Transverse colon (tissue), 4 donors: ENCODE measurements around the gene HERC3. TPM values are rescaled to one million over a fixed set of nuclear protein-coding genes. Genes with fewer than 3 reads are reported as not detected.

Source experiments
- DNase-seq: peaks from one replicate; pipeline ENCODE4 v3.0.0-alpha.2; 2019
- H3K27ac ChIP-seq, 4 donors: fragments of 200-600 bp; sonication (generic); 2 replicates each; pipeline ENCODE4 v1.5.1; 2016 to 2018; ENCODE audit warnings: inconsistent platforms in 4 of 4
- H3K27me3 ChIP-seq: fragments of 200-600 bp; sonication (generic); 2 replicates; pipeline ENCODE4 v1.5.1; 2017; ENCODE audit warnings: inconsistent platforms
- H3K36me3 ChIP-seq, 4 donors: fragments of 200-600 bp; sonication (generic); 2 replicates each; pipeline ENCODE4 v1.5.1; 2017 to 2019; ENCODE audit warnings: inconsistent platforms in 4 of 4
- H3K4me1 ChIP-seq, 4 donors: fragments of 200-600 bp; sonication (generic); 2 replicates each; pipeline ENCODE4 v1.5.1; 2017 to 2020; ENCODE audit warnings: inconsistent platforms in 4 of 4
- H3K4me3 ChIP-seq, 4 donors: fragments of 200-600 bp; sonication (generic); 1 replicate in 1 of 4; 2 replicates in 3 of 4; pipeline versions ENCODE4 v1.5.1 to v1.6.1; 2017 to 2019; ENCODE audit warnings: inconsistent platforms in 4 of 4
- H3K9me3 ChIP-seq, 2 donors: fragments of 200-600 bp; sonication (generic); 2 replicates each; pipeline ENCODE4 v1.5.1; 2017 to 2019; ENCODE audit warnings: inconsistent platforms in 2 of 2
- EP300 ChIP-seq: sonication (generic); formaldehyde crosslinking; IDR thresholded peaks from one replicate; pipeline ENCODE4 v1.6.1; 2017; ENCODE audit warnings: antibody characterized with exemption, low read depth
- POLR2A ChIP-seq: fragments of 450-650 bp; IDR thresholded peaks from one replicate; pipeline ENCODE4 v1.6.1; 2016; ENCODE audit warnings: antibody characterized with exemption, mild to moderate bottlenecking, moderate library complexity
- POLR2AphosphoS5 ChIP-seq, 3 donors: sonication (generic); formaldehyde crosslinking; IDR thresholded peaks; one replicate each; pipeline ENCODE4 v1.6.1; 2016; ENCODE audit warnings: antibody characterized with exemption in 3 of 3
- WGBS, 2 donors: methylation state at CpG; one replicate each; pipeline ENCODE4 v1.1.5; 2018; ENCODE audit warnings: low coverage in 1 of 2; 5-methylcytosine and 5-hydroxymethylcytosine counted together
- in situ Hi-C, 4 donors: fragments of 200-750 bp; cut with MboI; loops; one replicate each; pipeline versions ENCODE4 v1.15.0 to v1.15.1; 2017; ENCODE audit warnings: low sequenced_read_pairs in 3 of 4, low pct_ligation_motif_present in 1 of 4, low pct_unique_long_range_greater_than_20kb in 1 of 4
- intact Hi-C: fragments of 100-400 bp; cut with DNase I; formaldehyde crosslinking; loops from one replicate; pipeline ENCODE4 v1.15.1; 2023; ENCODE audit warnings: low total_unique reads
- total RNA-seq, 4 donors: library from RNA; depleted of rRNA; stranded (reverse); fragments of >200 nt; gene quantifications; one replicate each; pipeline ENCODE4 v1.1.0, GENCODE V29; 2016
- TF ChIP-seq, protein P1 (sequence below), 5 experiments: fragments of 200-600 bp in 3 of 5; fragments of 450-650 bp in 2 of 5; sonication (generic) in 3 of 5; IDR thresholded peaks; 1 replicate in 2 of 5; 2 replicates in 3 of 5; pipeline ENCODE4 v1.5.1; 2016 to 2017; ENCODE audit warnings: antibody characterized with exemption in 5 of 5, inconsistent platforms in 3 of 5, mild to moderate bottlenecking in 2 of 5, moderate library complexity in 1 of 5

Gene HERC3
- total RNA-seq, 4 donors from 2014 or later: 38.9 to 64.1 (median 55.1) TPM

DNA sequence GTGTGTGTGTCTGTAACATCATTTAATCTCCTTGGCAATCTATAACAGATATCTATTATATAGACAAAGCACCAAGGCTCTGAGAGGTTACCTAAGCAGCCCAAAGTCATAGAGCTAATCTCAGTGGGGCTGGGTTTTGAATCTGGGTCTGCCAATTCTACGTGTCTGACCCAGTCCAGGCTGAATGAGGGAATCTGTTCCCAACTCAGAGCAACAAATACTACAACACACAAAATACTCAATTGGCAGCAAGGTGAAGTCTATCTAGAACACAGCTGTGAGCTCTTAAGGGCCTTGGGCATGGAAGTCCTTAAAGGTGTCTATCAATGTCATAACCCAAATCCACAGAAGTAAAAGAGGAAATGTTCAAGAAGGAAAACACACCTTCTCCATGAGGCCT is 152.9 kb downstream of the HERC3 start:
- 87% methylated on average over 1 of the region's 1 CpG; no CpG with 5 or more reads in 1 of the 2 donors for WGBS, 2 donors
- in situ Hi-C loops (no loop called here), intact Hi-C loops (no loop called here)
- peaks cover 0 to 39% (median 18%) of the 10 kb centered on the region in 4 donors for H3K36me3 ChIP-seq
- H3K27ac ChIP-seq: no peak overlapping the region
- H3K4me1 ChIP-seq: no peaks in the 10 kb centered on the region
- TF ChIP-seq EP300 (no peak), POLR2AphosphoS5 (IDR thresholded peaks at IDR 0.05) (no peak), POLR2A (no peak)
- TF ChIP-seq, protein P1, sequence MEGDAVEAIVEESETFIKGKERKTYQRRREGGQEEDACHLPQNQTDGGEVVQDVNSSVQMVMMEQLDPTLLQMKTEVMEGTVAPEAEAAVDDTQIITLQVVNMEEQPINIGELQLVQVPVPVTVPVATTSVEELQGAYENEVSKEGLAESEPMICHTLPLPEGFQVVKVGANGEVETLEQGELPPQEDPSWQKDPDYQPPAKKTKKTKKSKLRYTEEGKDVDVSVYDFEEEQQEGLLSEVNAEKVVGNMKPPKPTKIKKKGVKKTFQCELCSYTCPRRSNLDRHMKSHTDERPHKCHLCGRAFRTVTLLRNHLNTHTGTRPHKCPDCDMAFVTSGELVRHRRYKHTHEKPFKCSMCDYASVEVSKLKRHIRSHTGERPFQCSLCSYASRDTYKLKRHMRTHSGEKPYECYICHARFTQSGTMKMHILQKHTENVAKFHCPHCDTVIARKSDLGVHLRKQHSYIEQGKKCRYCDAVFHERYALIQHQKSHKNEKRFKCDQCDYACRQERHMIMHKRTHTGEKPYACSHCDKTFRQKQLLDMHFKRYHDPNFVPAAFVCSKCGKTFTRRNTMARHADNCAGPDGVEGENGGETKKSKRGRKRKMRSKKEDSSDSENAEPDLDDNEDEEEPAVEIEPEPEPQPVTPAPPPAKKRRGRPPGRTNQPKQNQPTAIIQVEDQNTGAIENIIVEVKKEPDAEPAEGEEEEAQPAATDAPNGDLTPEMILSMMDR (IDR thresholded peaks at IDR 0.05): no peak
- H3K27me3 ChIP-seq: no peaks in the 10 kb centered on the region
- H3K9me3 ChIP-seq: no peaks in the 10 kb centered on the region
- no peak for DNase-seq
- H3K4me3 ChIP-seq: no peak overlapping the region

DNA sequence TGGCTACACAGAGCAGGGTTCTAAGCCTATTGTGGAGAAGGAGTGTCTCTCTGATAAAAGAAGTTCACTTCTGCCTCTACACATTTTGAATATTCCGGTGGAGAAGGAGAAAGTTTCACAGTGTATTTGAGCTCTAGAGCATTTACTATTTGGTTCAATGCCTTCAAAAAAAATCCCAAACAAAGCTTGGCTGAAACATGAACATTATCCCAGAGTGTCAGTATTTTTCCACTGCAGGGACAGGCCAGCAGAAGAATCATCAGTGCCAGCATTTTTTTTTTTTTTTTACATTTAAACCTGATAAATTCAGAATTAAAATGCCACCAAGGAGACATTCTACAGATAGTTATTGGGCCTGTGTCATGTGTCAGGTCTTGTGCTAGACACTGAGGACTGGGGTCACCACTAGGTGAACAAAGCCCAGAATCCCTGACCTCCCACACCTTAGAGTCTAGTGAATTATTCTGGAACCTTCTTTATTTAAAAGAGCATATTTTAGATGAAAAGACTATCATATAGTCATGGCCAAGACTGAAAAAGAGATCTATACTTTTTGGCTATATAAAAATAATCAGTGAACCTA is 153.4 kb downstream of the HERC3 start:
- no peak for DNase-seq
- in situ Hi-C loops (no loop called here), intact Hi-C loops (no loop called here)
- no peak overlapping the region for H3K4me3 ChIP-seq
- no peak overlapping the region for H3K27ac ChIP-seq
- H3K9me3 ChIP-seq: no peaks in the 10 kb centered on the region
- 83 to 86% methylated on average over 1 of the region's 1 CpG for WGBS, 2 donors
- no peaks in the 10 kb centered on the region for H3K4me1 ChIP-seq
- TF ChIP-seq POLR2A: no peak
- TF ChIP-seq POLR2AphosphoS5 (IDR thresholded peaks at IDR 0.05): no peak
- TF ChIP-seq, protein P1 (IDR thresholded peaks at IDR 0.05): no peak
- no peak for TF ChIP-seq EP300
- H3K36me3 ChIP-seq: peaks cover 0 to 44% (median 19%) of the 10 kb centered on the region in 4 donors
- no peaks in the 10 kb centered on the region for H3K27me3 ChIP-seq

DNA sequence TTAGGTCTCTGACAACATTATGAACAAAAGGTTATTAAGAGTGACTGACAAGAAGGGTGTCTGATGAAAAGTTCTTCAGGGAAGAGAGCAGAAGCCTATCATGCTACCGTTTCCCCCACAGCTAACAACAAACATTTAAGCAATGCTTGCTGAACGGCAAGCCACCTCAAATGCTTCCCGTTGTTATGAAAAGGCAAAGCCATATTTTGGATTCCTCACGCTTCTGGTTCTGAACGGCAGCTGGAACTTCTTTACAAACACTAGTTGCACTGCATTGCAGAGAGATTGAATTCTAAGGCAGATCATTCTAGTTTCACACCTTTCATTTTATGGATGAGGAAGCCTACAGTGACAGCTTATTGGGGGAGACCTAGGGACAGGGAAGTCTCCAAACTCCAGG is 153.9 kb downstream of the HERC3 start:
- 74 to 89% methylated on average over 3 to 5 of the region's 5 CpGs for WGBS, 2 donors
- Histone ChIP-seq H3K27ac (no peak overlapping the region), H3K9me3 (no peaks in the 10 kb centered on the region), H3K4me3 (no peak overlapping the region), H3K27me3 (no peaks in the 10 kb centered on the region), H3K4me1 (no peaks in the 10 kb centered on the region), H3K36me3 (peaks cover 0 to 48% (median 22%) of the 10 kb centered on the region in 4 donors)
- in situ Hi-C loops: no loop called here
- DNase-seq: no peak
- no peak for TF ChIP-seq POLR2AphosphoS5 (IDR thresholded peaks at IDR 0.05)
- TF ChIP-seq, protein P1 (IDR thresholded peaks at IDR 0.05): no peak
- no peak for TF ChIP-seq POLR2A
- TF ChIP-seq EP300: no peak
- intact Hi-C loops: no loop called here

DNA sequence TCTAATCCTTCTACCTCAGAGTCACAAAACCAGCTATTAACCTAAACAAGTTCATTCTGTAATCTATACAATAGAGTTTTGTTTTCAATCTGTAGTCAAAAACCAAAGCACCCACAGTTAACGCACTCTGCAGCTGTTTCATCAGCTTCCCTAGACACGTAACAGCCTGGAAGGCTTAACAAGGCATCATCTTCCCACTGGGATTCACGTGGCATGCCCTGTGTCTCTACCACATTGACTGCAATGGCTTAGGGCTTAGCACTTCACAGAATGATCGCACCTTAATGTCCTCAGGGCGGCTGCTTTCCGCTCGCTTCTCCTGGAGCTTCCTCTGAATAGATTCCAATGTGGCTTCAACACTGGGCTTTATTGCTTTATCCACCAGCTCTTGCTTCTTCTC is 155.1 kb downstream of the HERC3 start:
- Histone ChIP-seq H3K27me3 (no peaks in the 10 kb centered on the region), H3K4me1 (no peaks in the 10 kb centered on the region), H3K9me3 (no peaks in the 10 kb centered on the region), H3K27ac (no peak overlapping the region), H3K36me3 (peaks cover 0 to 59% (median 23%) of the 10 kb centered on the region in 4 donors), H3K4me3 (no peak overlapping the region)
- TF ChIP-seq POLR2A: no peak
- TF ChIP-seq, protein P1 (IDR thresholded peaks at IDR 0.05): no peak
- no peak for TF ChIP-seq EP300
- 96 to 100% methylated on average over 4 to 7 of the region's 7 CpGs for WGBS, 2 donors
- intact Hi-C loops (no loop called here), in situ Hi-C loops (no loop called here)
- no peak for DNase-seq
